SU-DHL-6 (cell line): ENCODE data around the gene GPC3.

ENCODE experiments used
- CTCF ChIP-seq: fragments of 200-600 bp; sonication (generic); IDR thresholded peaks from one replicate; pipeline ENCODE4 v1.5.1; 2017; ENCODE audit warnings: antibody characterized with exemption, mild to moderate bottlenecking, low read length, moderate library complexity; ENCODE audit not compliant: insufficient read depth, poor library complexity, severe bottlenecking
- EZH2phosphoT487 ChIP-seq: fragments of 200-600 bp; sonication (generic), shearing (Covaris generic); conservative IDR thresholded peaks from 2 replicates; pipeline ENCODE4 v1.6.1; 2018; ENCODE audit warnings: mild to moderate bottlenecking, antibody characterized with exemption, low read length, moderate library complexity, mixed read lengths

- TF ChIP-seq CTCF (no peak), EZH2phosphoT487 (no peak)
These were observed 335.2 kb downstream of the GPC3 start for GRCh38 chrX:133650239-133650638.
